Neutrophil (primary cell): Measurements from ENCODE around the gene MCRS1.

Source experiments
- H3K27ac ChIP-seq: fragments of 200-600 bp; sonication (generic); 2 replicates; pipeline ENCODE4 v1.5.1; 2016; ENCODE audit warnings: mild to moderate bottlenecking, moderate library complexity
- H3K27me3 ChIP-seq: fragments of 200-600 bp; sonication (generic); 2 replicates; pipeline ENCODE4 v1.6.0; 2016; ENCODE audit warnings: mild to moderate bottlenecking
- H3K36me3 ChIP-seq: fragments of 200-600 bp; sonication (generic); 2 replicates; pipeline ENCODE4 v1.5.1; 2017
- H3K4me1 ChIP-seq, 2 experiments: fragments of 200-600 bp in 1 of 2; sonication (generic) in 1 of 2; 1 replicate in 1 of 2; 2 replicates in 1 of 2; pipeline versions ENCODE4 v1.5.1 to v1.6.1; 2013 to 2016; ENCODE audit warnings: low read depth in 1 of 2, low read length in 1 of 2, mild to moderate bottlenecking in 1 of 2, moderate library complexity in 1 of 2; ENCODE audit not compliant: control insufficient read depth in 1 of 2, insufficient read depth in 1 of 2
- H3K4me3 ChIP-seq, 2 experiments: fragments of 200-600 bp in 1 of 2; sonication (generic) in 1 of 2; 1 replicate in 1 of 2; 2 replicates in 1 of 2; pipeline ENCODE4 v1.5.1; 2013 to 2016; ENCODE audit warnings: low read depth in 1 of 2, low read length in 1 of 2, mild to moderate bottlenecking in 1 of 2, moderate library complexity in 1 of 2
- H3K9me3 ChIP-seq: fragments of 200-600 bp; sonication (generic); 2 replicates; pipeline ENCODE4 v1.5.1; 2016
- TF ChIP-seq, protein P1 (sequence below): fragments of 200-600 bp; sonication (generic); IDR thresholded peaks from 2 replicates; pipeline ENCODE4 v1.5.1; 2016; ENCODE audit warnings: antibody characterized with exemption

Gene MCRS1

GRCh38 chr12:49577589-49578315, 9.8 kb upstream of the MCRS1 start:
- no peaks in the 10 kb centered on the region for H3K4me1 ChIP-seq
- no peak overlapping the region for H3K4me3 ChIP-seq
- TF ChIP-seq, protein P1, sequence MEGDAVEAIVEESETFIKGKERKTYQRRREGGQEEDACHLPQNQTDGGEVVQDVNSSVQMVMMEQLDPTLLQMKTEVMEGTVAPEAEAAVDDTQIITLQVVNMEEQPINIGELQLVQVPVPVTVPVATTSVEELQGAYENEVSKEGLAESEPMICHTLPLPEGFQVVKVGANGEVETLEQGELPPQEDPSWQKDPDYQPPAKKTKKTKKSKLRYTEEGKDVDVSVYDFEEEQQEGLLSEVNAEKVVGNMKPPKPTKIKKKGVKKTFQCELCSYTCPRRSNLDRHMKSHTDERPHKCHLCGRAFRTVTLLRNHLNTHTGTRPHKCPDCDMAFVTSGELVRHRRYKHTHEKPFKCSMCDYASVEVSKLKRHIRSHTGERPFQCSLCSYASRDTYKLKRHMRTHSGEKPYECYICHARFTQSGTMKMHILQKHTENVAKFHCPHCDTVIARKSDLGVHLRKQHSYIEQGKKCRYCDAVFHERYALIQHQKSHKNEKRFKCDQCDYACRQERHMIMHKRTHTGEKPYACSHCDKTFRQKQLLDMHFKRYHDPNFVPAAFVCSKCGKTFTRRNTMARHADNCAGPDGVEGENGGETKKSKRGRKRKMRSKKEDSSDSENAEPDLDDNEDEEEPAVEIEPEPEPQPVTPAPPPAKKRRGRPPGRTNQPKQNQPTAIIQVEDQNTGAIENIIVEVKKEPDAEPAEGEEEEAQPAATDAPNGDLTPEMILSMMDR: no peak
- H3K27me3 ChIP-seq: no peaks in the 10 kb centered on the region
- H3K27ac ChIP-seq: no peak overlapping the region
- no peaks in the 10 kb centered on the region for H3K36me3 ChIP-seq
- H3K9me3 ChIP-seq: no peaks in the 10 kb centered on the region

- Histone ChIP-seq H3K27me3 (no peaks in the 10 kb centered on the region), H3K36me3 (peaks cover 25% of the 10 kb centered on the region), H3K4me3 (peak overlapping the region; percentile 68 to 98), H3K9me3 (no peaks in the 10 kb centered on the region), H3K27ac (peak overlapping the region; percentile 94), H3K4me1 (peaks cover 16 to 21% of the 10 kb centered on the region in 2 experiments)
- TF ChIP-seq, protein P1: no peak
These were observed 660 bp upstream of the MCRS1 start for GRCh38 chr12:49568442-49569162.

GRCh38 chr12:49567302-49567610, 686 bp downstream of the MCRS1 start:
- peak overlapping the region; percentile 68 to 98 for H3K4me3 ChIP-seq
- no peaks in the 10 kb centered on the region for H3K9me3 ChIP-seq
- peak overlapping the region; percentile 94 for H3K27ac ChIP-seq
- no peaks in the 10 kb centered on the region for H3K27me3 ChIP-seq
- H3K4me1 ChIP-seq: peaks cover 16 to 21% of the 10 kb centered on the region in 2 experiments
- TF ChIP-seq, protein P1: no peak
- peaks cover 39% of the 10 kb centered on the region for H3K36me3 ChIP-seq

- Histone ChIP-seq H3K4me3 (no peak overlapping the region), H3K27me3 (no peaks in the 10 kb centered on the region), H3K36me3 (peaks cover 48% of the 10 kb centered on the region), H3K4me1 (peaks cover 16 to 21% of the 10 kb centered on the region in 2 experiments), H3K9me3 (no peaks in the 10 kb centered on the region), H3K27ac (no peak overlapping the region)
- TF ChIP-seq, protein P1: no peak
These were observed 1.6 kb downstream of the MCRS1 start for GRCh38 chr12:49566361-49566760.

DNA sequence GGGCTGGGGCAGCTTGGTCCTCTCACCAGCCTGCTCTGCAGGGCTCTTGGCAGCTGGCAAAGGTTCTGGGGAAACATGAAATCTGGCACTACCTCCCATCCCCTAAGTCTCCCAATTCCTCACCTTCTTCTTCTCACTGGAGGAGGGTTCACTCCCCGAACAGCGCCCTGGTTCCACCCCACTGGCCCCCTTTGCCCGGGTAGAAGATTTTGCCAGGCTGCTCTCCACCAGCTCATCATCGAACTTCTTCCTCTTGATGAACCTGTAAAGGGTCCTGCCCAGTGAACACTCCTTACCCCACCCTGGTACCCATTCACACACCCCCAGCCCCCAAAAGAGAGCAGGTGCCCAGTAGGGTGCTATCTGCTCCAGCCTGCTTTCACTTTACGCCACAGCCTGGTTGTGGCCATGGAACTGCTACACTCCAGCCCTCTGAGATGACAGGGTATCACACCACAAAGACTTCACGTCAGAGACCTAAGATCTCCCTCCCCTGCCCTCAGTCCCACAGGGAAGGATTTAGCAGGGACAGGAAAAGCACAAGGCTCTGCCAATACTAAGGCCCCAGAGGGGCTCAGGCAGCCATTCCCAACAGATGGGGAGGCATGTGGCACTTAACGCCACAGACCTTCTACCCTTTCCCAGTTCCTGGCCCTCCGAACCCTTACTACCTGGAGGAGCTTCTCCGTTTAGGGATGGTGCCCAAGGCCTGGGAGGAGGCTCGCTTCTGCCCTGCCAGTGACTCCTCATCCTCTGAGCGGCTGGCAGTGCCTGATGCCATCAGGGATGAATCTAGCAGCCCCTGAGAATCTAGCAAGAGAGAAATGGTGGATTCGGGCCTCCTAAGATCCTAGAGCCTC, 2.3 kb downstream of the MCRS1 start:
- TF ChIP-seq, protein P1: no peak
- Histone ChIP-seq H3K4me1 (peaks cover 16 to 21% of the 10 kb centered on the region in 2 experiments), H3K27me3 (no peaks in the 10 kb centered on the region), H3K36me3 (peaks cover 55% of the 10 kb centered on the region), H3K4me3 (no peak overlapping the region), H3K9me3 (no peaks in the 10 kb centered on the region), H3K27ac (no peak overlapping the region)
